Progenitor cell of endocrine pancreas (in vitro differentiated cells): Measurements from ENCODE around the gene STK40. TPM values are rescaled to one million over a fixed set of nuclear protein-coding genes. Genes with fewer than 3 reads are reported as not detected.
A peak's percentile ranks its signal among the peaks of the same experiment; 100 is the strongest.

Source experiments
- DNase-seq: peaks from one replicate; pipeline ENCODE4 v3.0.0; 2021; ENCODE audit warnings: low spot score; ENCODE audit not compliant: unreplicated experiment
- H3K27ac Mint-ChIP-seq: 2 replicates; pipeline ENCODE4 v1.8.0; 2021; ENCODE audit warnings: mild to moderate bottlenecking, moderate library complexity, mixed read lengths
- H3K27me3 Mint-ChIP-seq: 2 replicates; pipeline ENCODE4 v1.8.0; 2021; ENCODE audit warnings: mixed read lengths
- H3K36me3 Mint-ChIP-seq: 2 replicates; pipeline ENCODE4 v1.8.0; 2022; ENCODE audit warnings: mixed read lengths; ENCODE audit not compliant: insufficient read depth
- H3K4me1 Mint-ChIP-seq: 2 replicates; pipeline ENCODE4 v1.8.0; 2021; ENCODE audit warnings: low read depth, mixed read lengths
- H3K4me3 Mint-ChIP-seq: 2 replicates; pipeline ENCODE4 v1.8.0; 2021; ENCODE audit warnings: low read depth, mild to moderate bottlenecking, moderate library complexity, mixed read lengths
- H3K9me3 Mint-ChIP-seq: 2 replicates; pipeline ENCODE4 v1.8.0; 2021; ENCODE audit warnings: low read depth, mixed read lengths
- CTCF ChIP-seq: fragments of 200-600 bp; sonication (generic); IDR thresholded peaks from one replicate; pipeline ENCODE4 v1.5.0; 2021; ENCODE audit warnings: antibody characterized with exemption, mild to moderate bottlenecking; ENCODE audit not compliant: unreplicated experiment
- total RNA-seq: library from RNA; stranded (reverse); gene quantifications from 2 replicates; pipeline ENCODE4 v1.2.1, GENCODE V29; 2021

STK40 gene
- total RNA-seq, 1 donor from 2014 or later = 34.6 TPM

GRCh38 chr1:36420836-36421317 is 35.2 kb upstream of the STK40 start:
- peak; percentile 89 for TF ChIP-seq CTCF
- H3K27ac Mint-ChIP-seq = no peak overlapping the region
- no peak overlapping the region for H3K4me3 Mint-ChIP-seq
- DNase-seq = peak; percentile 82
- peaks cover 10% of the 10 kb centered on the region for H3K36me3 Mint-ChIP-seq
- H3K4me1 Mint-ChIP-seq = no peaks in the 10 kb centered on the region
- H3K27me3 Mint-ChIP-seq = no peaks in the 10 kb centered on the region
- no peaks in the 10 kb centered on the region for H3K9me3 Mint-ChIP-seq

GRCh38 chr1:36420409-36420808 is 34.7 kb upstream of the STK40 start:
- peaks cover 7% of the 10 kb centered on the region for H3K36me3 Mint-ChIP-seq
- TF ChIP-seq CTCF = no peak
- no peaks in the 10 kb centered on the region for H3K27me3 Mint-ChIP-seq
- no peak for DNase-seq
- H3K4me3 Mint-ChIP-seq = no peak overlapping the region
- H3K27ac Mint-ChIP-seq = no peak overlapping the region
- no peaks in the 10 kb centered on the region for H3K4me1 Mint-ChIP-seq
- H3K9me3 Mint-ChIP-seq = no peaks in the 10 kb centered on the region

- Mint-ChIP-seq H3K9me3 (no peaks in the 10 kb centered on the region), H3K36me3 (peaks cover 7% of the 10 kb centered on the region), H3K4me1 (no peaks in the 10 kb centered on the region), H3K27ac (no peak overlapping the region), H3K27me3 (no peaks in the 10 kb centered on the region), H3K4me3 (no peak overlapping the region)
- no peak for DNase-seq
- TF ChIP-seq CTCF = no peak
Observed at GRCh38 chr1:36419569-36419968, 33.8 kb upstream of the STK40 start.

- Mint-ChIP-seq H3K9me3 (no peaks in the 10 kb centered on the region), H3K4me3 (no peak overlapping the region), H3K27ac (no peak overlapping the region), H3K27me3 (no peaks in the 10 kb centered on the region), H3K4me1 (no peaks in the 10 kb centered on the region), H3K36me3 (peaks cover 7% of the 10 kb centered on the region)
- no peak for TF ChIP-seq CTCF
- no peak for DNase-seq
Observed at GRCh38 chr1:36419140-36419539, 33.4 kb upstream of the STK40 start.

GRCh38 chr1:36417931-36418330 is 32.2 kb upstream of the STK40 start:
- no peak overlapping the region for H3K27ac Mint-ChIP-seq
- no peaks in the 10 kb centered on the region for H3K9me3 Mint-ChIP-seq

More at GRCh38 chr1:36417931-36418330, 32.2 kb upstream of the STK40 start:
- H3K27me3 Mint-ChIP-seq = no peaks in the 10 kb centered on the region
- no peak for TF ChIP-seq CTCF
- no peak for DNase-seq
- H3K4me3 Mint-ChIP-seq = no peak overlapping the region
- H3K4me1 Mint-ChIP-seq = no peaks in the 10 kb centered on the region
- peaks cover 9% of the 10 kb centered on the region for H3K36me3 Mint-ChIP-seq
